HepG2 (cell line): ENCODE data around the gene NELFB. TPM values are rescaled to one million over a fixed set of nuclear protein-coding genes. Genes with fewer than 3 reads are reported as not detected.

Experiments used
- DNMT3B ChIP-seq: conservative IDR thresholded peaks from 2 replicates; pipeline ENCODE4 v1.6.1; 2016; ENCODE audit warnings: missing biosample characterization, control low read depth
- DR1 ChIP-seq: sonication (generic); formaldehyde crosslinking; IDR thresholded peaks from 2 replicates; pipeline ENCODE4 v1.8.0; 2021; ENCODE audit warnings: mild to moderate bottlenecking, missing genetic modification reagents, inconsistent platforms
- GATAD1 ChIP-seq: IDR thresholded peaks from 2 replicates; pipeline ENCODE4 v1.6.1; 2016; ENCODE audit warnings: missing genetic modification reagents, missing compliant biosample characterization
- KAT2B ChIP-seq: fragments of 150-350 bp; IDR thresholded peaks from 2 replicates; pipeline ENCODE4 v1.6.1; 2014; ENCODE audit warnings: low read depth, low read length, borderline replicate concordance
- KIAA2018 ChIP-seq: sonication (generic); formaldehyde crosslinking; IDR thresholded peaks from 2 replicates; pipeline ENCODE4 v1.5.0; 2020; ENCODE audit warnings: mild to moderate bottlenecking, missing genetic modification reagents, borderline replicate concordance
- RFX3 ChIP-seq: IDR thresholded peaks from 2 replicates; pipeline ENCODE4 v1.6.1; 2016; ENCODE audit warnings: missing biosample characterization, missing genetic modification reagents
- SMAD9 ChIP-seq: sonication (generic); formaldehyde crosslinking; IDR thresholded peaks from 2 replicates; pipeline ENCODE4 v1.5.1; 2020; ENCODE audit warnings: mild to moderate bottlenecking, missing genetic modification reagents
- ZFP36L1 ChIP-seq: sonication (generic); formaldehyde crosslinking; IDR thresholded peaks from 2 replicates; pipeline ENCODE4 v1.8.0; 2022; ENCODE audit warnings: mild to moderate bottlenecking, missing genetic modification reagents, moderate library complexity
- ZNF383 ChIP-seq: sonication (generic); formaldehyde crosslinking; IDR thresholded peaks from 2 replicates; pipeline ENCODE4 v1.4.0; 2020; ENCODE audit warnings: missing genetic modification reagents, mild to moderate bottlenecking, borderline replicate concordance
- ZNF652 ChIP-seq: IDR thresholded peaks from 2 replicates; pipeline ENCODE4 v1.6.1; 2016; ENCODE audit warnings: low read depth, borderline replicate concordance
- ZNF724P ChIP-seq: sonication (generic); formaldehyde crosslinking; IDR thresholded peaks from 2 replicates; pipeline ENCODE4 v1.8.0; 2022; ENCODE audit warnings: missing genetic modification reagents, borderline replicate concordance
- ZNF747 ChIP-seq: sonication (generic); formaldehyde crosslinking; IDR thresholded peaks from 2 replicates; pipeline ENCODE4 v1.8.1; 2023; ENCODE audit warnings: missing genetic modification reagents, mild to moderate bottlenecking, borderline replicate concordance
- ZNF83 ChIP-seq: sonication (generic); formaldehyde crosslinking; IDR thresholded peaks from 2 replicates; pipeline ENCODE4 v1.4.0; 2020; ENCODE audit warnings: missing genetic modification reagents, mild to moderate bottlenecking, borderline replicate concordance
- polyA plus RNA-seq, 8 experiments: library from polyadenylated mRNA; depleted of rRNA in 3 of 8; stranded (reverse) in 7 of 8; unstranded in 1 of 8; fragments of >200 nt; fragmentation: Illumina TruSeq in 4 of 8; extraction: Trizol in 4 of 8; gene quantifications; 2 replicates each; pipeline versions ENCODE4 v1.2.1 to v1.2.3, GENCODE V29; 2011 to 2016; ENCODE audit warnings: low read depth in 4 of 8, missing spikeins in 1 of 8, mixed read lengths in 1 of 8; ENCODE audit not compliant: insufficient read depth in 1 of 8
- total RNA-seq, 5 experiments: library from RNA; depleted of rRNA; stranded (reverse); fragments of >200 nt; fragmentation: Illumina TruSeq; extraction: Trizol; gene quantifications; 2 replicates each; pipeline ENCODE4 v1.2.3, GENCODE V29; 2016; ENCODE audit warnings: low read depth in 1 of 5
- TF ChIP-seq, protein P1 (sequence below): sonication (generic); formaldehyde crosslinking; IDR thresholded peaks from 2 replicates; pipeline ENCODE4 v1.9.0; 2021; ENCODE audit warnings: missing genetic modification reagents, borderline replicate concordance
- TF ChIP-seq, protein P2 (sequence below): sonication (generic); formaldehyde crosslinking; IDR thresholded peaks from 2 replicates; pipeline ENCODE4 v1.4.0; 2020; ENCODE audit warnings: low read depth, missing genetic modification reagents

Gene NELFB
- total and polyA plus RNA-seq, 2 of the 13 experiments (the other 11 are each of a cell fraction or from before 2014, with no cell fraction given) = 26.5 to 45.8 TPM

DNA sequence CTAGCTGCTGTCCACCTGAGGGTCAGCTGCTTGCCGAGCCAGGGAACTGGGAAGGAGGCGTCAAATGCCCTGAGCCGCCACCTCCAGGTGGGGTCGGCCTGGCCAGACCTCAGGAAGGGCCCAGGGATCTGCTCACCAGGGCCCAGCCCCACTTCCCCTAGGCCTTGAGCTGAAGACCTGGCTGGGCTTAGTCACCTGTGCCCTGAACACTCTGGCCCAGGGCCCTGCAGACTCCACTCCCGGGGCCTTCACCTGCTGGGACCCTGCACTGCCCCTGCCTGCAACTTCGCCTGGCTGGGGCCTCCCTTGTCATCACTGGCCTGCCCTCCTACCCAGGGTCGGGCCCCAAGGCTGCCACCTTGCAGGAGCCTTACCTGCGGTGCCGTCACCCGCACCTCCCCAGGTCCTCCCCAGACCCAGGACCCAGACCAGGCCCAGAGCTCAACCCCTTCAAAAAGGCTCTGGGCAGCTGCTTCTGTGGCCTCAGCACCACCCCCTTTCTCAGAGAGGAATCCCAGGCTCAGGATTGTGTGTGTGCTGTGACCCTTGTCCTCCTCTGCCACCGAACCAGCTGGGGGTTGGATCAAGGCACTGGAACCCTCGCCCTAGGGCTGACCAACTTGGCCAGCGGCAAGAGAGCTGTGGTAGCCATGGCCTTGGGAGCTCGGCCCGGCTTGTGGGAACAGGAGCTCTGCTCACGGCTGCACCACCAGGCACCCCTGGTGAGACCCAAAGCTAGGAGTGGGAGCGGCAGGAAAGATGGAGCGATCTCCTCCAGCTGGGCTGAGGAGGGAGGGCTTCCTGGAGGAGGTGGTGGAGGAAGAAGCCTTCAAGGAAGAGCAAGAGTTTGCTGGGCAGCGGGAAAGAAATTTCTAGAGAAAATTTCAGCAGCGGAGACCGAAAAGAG lies 1.2 kb upstream of the NELFB start (continued):
- TF ChIP-seq, protein P1, sequence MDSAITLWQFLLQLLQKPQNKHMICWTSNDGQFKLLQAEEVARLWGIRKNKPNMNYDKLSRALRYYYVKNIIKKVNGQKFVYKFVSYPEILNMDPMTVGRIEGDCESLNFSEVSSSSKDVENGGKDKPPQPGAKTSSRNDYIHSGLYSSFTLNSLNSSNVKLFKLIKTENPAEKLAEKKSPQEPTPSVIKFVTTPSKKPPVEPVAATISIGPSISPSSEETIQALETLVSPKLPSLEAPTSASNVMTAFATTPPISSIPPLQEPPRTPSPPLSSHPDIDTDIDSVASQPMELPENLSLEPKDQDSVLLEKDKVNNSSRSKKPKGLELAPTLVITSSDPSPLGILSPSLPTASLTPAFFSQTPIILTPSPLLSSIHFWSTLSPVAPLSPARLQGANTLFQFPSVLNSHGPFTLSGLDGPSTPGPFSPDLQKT (CRISPR knock-in tag) = no peak
- TF ChIP-seq KIAA2018 (CRISPR knock-in tag) (no peak), ZFP36L1 (CRISPR knock-in tag) (no peak), DNMT3B (CRISPR knock-in tag) (no peak), ZNF724P (no peak), ZNF747 (CRISPR knock-in tag) (no peak), ZNF383 (no peak), DR1 (CRISPR knock-in tag) (no peak), ZNF83 (0 out of 2 replicates have a peak, but pooled peaks have one; percentile 44), ZNF652 (no peak), GATAD1 (CRISPR knock-in tag) (0 out of 2 replicates have a peak, but pooled peaks have one; percentile 39), SMAD9 (CRISPR knock-in tag) (no peak), KAT2B (no peak), RFX3 (no peak)
- TF ChIP-seq, protein P2, sequence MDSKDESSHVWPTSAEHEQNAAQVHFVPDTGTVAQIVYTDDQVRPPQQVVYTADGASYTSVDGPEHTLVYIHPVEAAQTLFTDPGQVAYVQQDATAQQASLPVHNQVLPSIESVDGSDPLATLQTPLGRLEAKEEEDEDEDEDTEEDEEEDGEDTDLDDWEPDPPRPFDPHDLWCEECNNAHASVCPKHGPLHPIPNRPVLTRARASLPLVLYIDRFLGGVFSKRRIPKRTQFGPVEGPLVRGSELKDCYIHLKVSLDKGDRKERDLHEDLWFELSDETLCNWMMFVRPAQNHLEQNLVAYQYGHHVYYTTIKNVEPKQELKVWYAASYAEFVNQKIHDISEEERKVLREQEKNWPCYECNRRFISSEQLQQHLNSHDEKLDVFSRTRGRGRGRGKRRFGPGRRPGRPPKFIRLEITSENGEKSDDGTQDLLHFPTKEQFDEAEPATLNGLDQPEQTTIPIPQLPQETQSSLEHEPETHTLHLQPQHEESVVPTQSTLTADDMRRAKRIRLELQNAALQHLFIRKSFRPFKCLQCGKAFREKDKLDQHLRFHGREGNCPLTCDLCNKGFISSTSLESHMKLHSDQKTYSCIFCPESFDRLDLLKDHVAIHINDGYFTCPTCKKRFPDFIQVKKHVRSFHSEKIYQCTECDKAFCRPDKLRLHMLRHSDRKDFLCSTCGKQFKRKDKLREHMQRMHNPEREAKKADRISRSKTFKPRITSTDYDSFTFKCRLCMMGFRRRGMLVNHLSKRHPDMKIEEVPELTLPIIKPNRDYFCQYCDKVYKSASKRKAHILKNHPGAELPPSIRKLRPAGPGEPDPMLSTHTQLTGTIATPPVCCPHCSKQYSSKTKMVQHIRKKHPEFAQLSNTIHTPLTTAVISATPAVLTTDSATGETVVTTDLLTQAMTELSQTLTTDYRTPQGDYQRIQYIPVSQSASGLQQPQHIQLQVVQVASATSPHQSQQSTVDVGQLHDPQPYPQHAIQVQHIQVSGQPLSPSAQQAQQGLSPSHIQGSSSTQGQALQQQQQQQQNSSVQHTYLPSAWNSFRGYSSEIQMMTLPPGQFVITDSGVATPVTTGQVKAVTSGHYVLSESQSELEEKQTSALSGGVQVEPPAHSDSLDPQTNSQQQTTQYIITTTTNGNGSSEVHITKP (CRISPR knock-in tag) = 0 out of 2 replicates have a peak, but pooled peaks have one; percentile 43
